Activated gamma-delta T cell (primary cell): Measurements from ENCODE around the gene PITPNB.

Experiments used
- DNase-seq: peaks from one replicate; lab custom pipeline; 2025; lab: John Stamatoyannopoulos, UW

The PITPNB gene

GRCh38 chr22:27858626-27859025, 60.4 kb downstream of the PITPNB start:
- no peak for DNase-seq

GRCh38 chr22:27857443-27857842, 61.6 kb downstream of the PITPNB start:
- no peak for DNase-seq

GRCh38 chr22:27856386-27856785, 62.7 kb downstream of the PITPNB start:
- DNase-seq = no peak

- no peak for DNase-seq
These were observed 65.6 kb downstream of the PITPNB start for GRCh38 chr22:27853424-27853823.

GRCh38 chr22:27851974-27852746, 66.9 kb downstream of the PITPNB start:
- DNase-seq = no peak

GRCh38 chr22:27850000-27850521, 69.0 kb downstream of the PITPNB start:
- no peak for DNase-seq

- DNase-seq = no peak
These were observed 71.1 kb downstream of the PITPNB start for GRCh38 chr22:27848005-27848404.

GRCh38 chr22:27846910-27847309, 72.1 kb downstream of the PITPNB start:
- no peak for DNase-seq

- DNase-seq = no peak
These were observed 72.8 kb downstream of the PITPNB start for GRCh38 chr22:27846248-27846757.

GRCh38 chr22:27845644-27846043, 73.4 kb downstream of the PITPNB start:
- no peak for DNase-seq

GRCh38 chr22:27844656-27845591, 74.1 kb downstream of the PITPNB start:
- no peak for DNase-seq

GRCh38 chr22:27844256-27844655, 74.8 kb downstream of the PITPNB start:
- DNase-seq = no peak

GRCh38 chr22:27843441-27843840, 75.6 kb downstream of the PITPNB start:
- no peak for DNase-seq

- DNase-seq = no peak
These were observed 76.2 kb downstream of the PITPNB start for GRCh38 chr22:27842669-27843431.

- no peak for DNase-seq
These were observed 76.9 kb downstream of the PITPNB start for GRCh38 chr22:27842201-27842600.

GRCh38 chr22:27840436-27840835, 78.6 kb downstream of the PITPNB start:
- DNase-seq = no peak

- no peak for DNase-seq
These were observed 79.9 kb downstream of the PITPNB start for GRCh38 chr22:27839057-27839660.

- no peak for DNase-seq
These were observed 82.9 kb downstream of the PITPNB start for GRCh38 chr22:27836181-27836580.

GRCh38 chr22:27835446-27835845, 83.6 kb downstream of the PITPNB start:
- no peak for DNase-seq

GRCh38 chr22:27834364-27835185, 84.5 kb downstream of the PITPNB start:
- no peak for DNase-seq
